Right lobe of liver (tissue), 6 donors: Measurements from ENCODE around the gene DIS3L2. TPM values are rescaled to one million over a fixed set of nuclear protein-coding genes. Genes with fewer than 3 reads are reported as not detected.

Experiments used
- ATAC-seq, 4 donors: fragments of 200-7000 bp; cut with Tn5 transposase; one replicate each; pipeline ENCODE4 v1.9.1; 2020; ENCODE audit warnings: mild to moderate bottlenecking in 4 of 4, moderate library complexity in 4 of 4
- DNase-seq, 3 donors: peaks; one replicate each; pipeline ENCODE4 v3.0.0-alpha.2; 2020
- H3K27ac ChIP-seq, 3 donors: fragments of 200-600 bp; one replicate each; pipeline ENCODE4 v1.8.0; 2022
- H3K27me3 ChIP-seq, 2 donors: fragments of 200-600 bp; one replicate each; pipeline ENCODE4 v1.8.0; 2022
- H3K36me3 ChIP-seq, 4 donors: fragments of 200-600 bp; sonication (generic) in 1 of 4; one replicate each; pipeline versions ENCODE4 v1.5.1 to v1.8.0; 2017 to 2022; ENCODE audit warnings: control low read depth in 1 of 4
- H3K4me1 ChIP-seq, 4 donors: fragments of 200-600 bp; sonication (generic) in 1 of 4; one replicate each; pipeline versions ENCODE4 v1.5.1 to v1.8.0; 2017 to 2022; ENCODE audit warnings: control low read depth in 1 of 4
- H3K4me3 ChIP-seq, 3 donors: fragments of 200-600 bp; one replicate each; pipeline ENCODE4 v1.8.0; 2022
- H3K9me3 ChIP-seq, 4 donors: fragments of 200-600 bp; sonication (generic) in 1 of 4; one replicate each; pipeline versions ENCODE4 v1.5.1 to v1.8.0; 2017 to 2022; ENCODE audit warnings: control low read depth in 1 of 4
- CTCF ChIP-seq, 4 donors: fragments of 200-600 bp in 3 of 4; fragments of 450-650 bp in 1 of 4; IDR thresholded peaks; one replicate each; pipeline versions ENCODE4 v1.5.1 to v1.8.0; 2016 to 2022; ENCODE audit warnings: antibody characterized with exemption in 4 of 4, mild to moderate bottlenecking in 2 of 4
- POLR2A ChIP-seq: fragments of 450-650 bp; IDR thresholded peaks from one replicate; pipeline ENCODE4 v1.6.1; 2017; ENCODE audit warnings: antibody characterized with exemption, mild to moderate bottlenecking
- WGBS: methylation state at CpG from one replicate; pipeline ENCODE4 v1.1.6; 2018; ENCODE audit warnings: low coverage, low lambda C conversion rate; ENCODE audit not compliant: insufficient coverage; ENCODE audit errors: missing lambda C conversion rate; 5-methylcytosine and 5-hydroxymethylcytosine counted together
- intact Hi-C, 2 donors: fragments of 100-400 bp; cut with DNase I; formaldehyde crosslinking; loops; one replicate each; pipeline versions ENCODE4 v1.11.2 to v1.14.1; 2022
- total RNA-seq, 6 experiments: library from RNA; depleted of rRNA in 2 of 6; stranded (reverse); fragments of >200 nt in 2 of 6; fragmentation: NEBNext Ultra II Directional in 3 of 6; extraction: Animal tissue kit (Norgen Biotek cat#: 25700) in 3 of 6; gene quantifications; one replicate each; pipeline versions ENCODE4 v1.1.0 to v1.2.4, GENCODE V29; 2016 to 2023
- donor health status: DM: no; HTN: yes; CAD: no.
- donor health status: DM: no; HTN: no; CAD: no.
- donor health status: DM: no; HTN: no; CAD: no.
- donor health status: DM: no; HTN: yes; CAD: no.
- donor health status: DM: no; HTN: yes; CAD: no.

DIS3L2 gene
- total RNA-seq, 6 experiments from 2014 or later, result 8.1 to 22.3 (median 16.7) TPM

GRCh38 chr2:231922311-231923009 lies 39.1 kb upstream of the DIS3L2 start:
- peaks cover 3 to 6% of the 10 kb centered on the region in 2 donors for H3K27me3 ChIP-seq
- ATAC-seq (no peak), DNase-seq (peak in 1 of 3 donors; percentile 13)
- 65% methylated on average over 7 of the region's 15 CpGs for WGBS
- no peaks in the 10 kb centered on the region for H3K36me3 ChIP-seq
- H3K9me3 ChIP-seq, result no peaks in the 10 kb centered on the region
- no peak overlapping the region for H3K27ac ChIP-seq
- TF ChIP-seq CTCF (IDR thresholded peaks at IDR 0.05) (no peak), POLR2A (no peak)
- intact Hi-C loops, result loop anchor here in 1 of 2 donors (10.0 kb wide), 2 partner anchors 212 to 402 kb away; no protein-coding TSS in a partner anchor
- no peak overlapping the region for H3K4me3 ChIP-seq
- peaks cover 0 to 20% (median 10%) of the 10 kb centered on the region in 4 donors for H3K4me1 ChIP-seq

- no peak overlapping the region for H3K27ac ChIP-seq
- no CpG with 5 or more reads among the region's 3 CpGs for WGBS
- no peaks in the 10 kb centered on the region for H3K9me3 ChIP-seq
- no peaks in the 10 kb centered on the region for H3K36me3 ChIP-seq
- intact Hi-C loops, result loop anchor here in 1 of 2 donors (10.0 kb wide), 2 partner anchors 212 to 402 kb away; no protein-coding TSS in a partner anchor
- no peak for ATAC-seq
- no peak overlapping the region for H3K4me3 ChIP-seq
- no peak for TF ChIP-seq POLR2A
- TF ChIP-seq CTCF (IDR thresholded peaks at IDR 0.05), result no peak
- peaks cover 3 to 6% of the 10 kb centered on the region in 2 donors for H3K27me3 ChIP-seq
- H3K4me1 ChIP-seq, result peaks cover 0 to 20% (median 10%) of the 10 kb centered on the region in 4 donors
- DNase-seq, result no peak
These were observed 38.5 kb upstream of the DIS3L2 start for GRCh38 chr2:231923010-231923344.

- no peaks in the 10 kb centered on the region for H3K9me3 ChIP-seq
- H3K4me1 ChIP-seq, result peaks cover 0 to 20% (median 10%) of the 10 kb centered on the region in 4 donors
- no peaks in the 10 kb centered on the region for H3K36me3 ChIP-seq
- TF ChIP-seq POLR2A (no peak), CTCF (IDR thresholded peaks at IDR 0.05) (no peak)
- H3K4me3 ChIP-seq, result no peak overlapping the region
- WGBS, result 58% methylated on average over 8 of the region's 24 CpGs
- DNase-seq, result no peak
- intact Hi-C loops, result loop anchor here in 1 of 2 donors (10.0 kb wide), 2 partner anchors 211 to 401 kb away; no protein-coding TSS in a partner anchor
- H3K27me3 ChIP-seq, result peaks cover 3 to 6% of the 10 kb centered on the region in 2 donors
- no peak overlapping the region for H3K27ac ChIP-seq
- no peak for ATAC-seq
These were observed 37.3 kb upstream of the DIS3L2 start for GRCh38 chr2:231923951-231924888.

GRCh38 chr2:231924889-231925275 lies 36.6 kb upstream of the DIS3L2 start:
- no peak for DNase-seq
- H3K9me3 ChIP-seq, result no peaks in the 10 kb centered on the region
- 11% methylated on average over 6 of the region's 8 CpGs for WGBS
- peaks cover 0 to 20% (median 10%) of the 10 kb centered on the region in 4 donors for H3K4me1 ChIP-seq
- no peak overlapping the region for H3K27ac ChIP-seq
- TF ChIP-seq POLR2A (no peak), CTCF (IDR thresholded peaks at IDR 0.05) (no peak)
- no peaks in the 10 kb centered on the region for H3K36me3 ChIP-seq
- H3K27me3 ChIP-seq, result peaks cover 3 to 6% of the 10 kb centered on the region in 2 donors
- ATAC-seq, result peak in 1 of 4 donors; percentile 7
- no peak overlapping the region for H3K4me3 ChIP-seq
- intact Hi-C loops, result loop anchor here in 1 of 2 donors (10.0 kb wide), 2 partner anchors 210 to 400 kb away; no protein-coding TSS in a partner anchor
